ENCODE measurements around the gene CDK7. TPM values are rescaled to one million over a fixed set of nuclear protein-coding genes. Genes with fewer than 3 reads are reported as not detected.
"Not testable (repeated sequence)": the region's sequence is repeated elsewhere in the genome, so short reads cannot be mapped to it uniquely, and the experiment has no call there.

The CDK7 gene
- polyA plus RNA-seq, 1 donor = 37.7 TPM

- DNase-seq = no peak
Observed at GRCh38 chr5:69231281-69231680, 3.4 kb upstream of the CDK7 start.

GRCh38 chr5:69231851-69232250 lies 2.8 kb upstream of the CDK7 start:
- no peak for DNase-seq

- DNase-seq = not testable (repeated sequence)
Observed at GRCh38 chr5:69236733-69237132, 2.0 kb downstream of the CDK7 start.

DNA sequence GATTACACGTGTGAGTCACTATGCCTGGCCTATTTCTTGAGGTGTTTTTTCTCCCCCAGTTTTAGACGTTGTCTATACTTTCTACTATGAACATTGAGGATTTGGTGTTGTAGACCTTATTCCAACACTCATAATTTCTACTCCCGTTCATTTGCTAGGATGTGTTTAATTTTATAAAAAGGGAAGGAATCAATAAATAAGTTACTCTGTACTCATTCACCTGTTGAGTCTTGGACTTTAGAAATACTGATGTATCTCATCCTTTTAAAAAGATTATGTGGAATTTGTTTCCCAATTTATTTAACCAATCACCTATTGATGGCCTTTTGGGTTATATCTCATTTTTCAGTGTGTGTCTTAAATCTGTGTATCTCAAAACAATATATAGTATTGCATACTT lies 3.2 kb downstream of the CDK7 start:
- no peak for DNase-seq

DNA sequence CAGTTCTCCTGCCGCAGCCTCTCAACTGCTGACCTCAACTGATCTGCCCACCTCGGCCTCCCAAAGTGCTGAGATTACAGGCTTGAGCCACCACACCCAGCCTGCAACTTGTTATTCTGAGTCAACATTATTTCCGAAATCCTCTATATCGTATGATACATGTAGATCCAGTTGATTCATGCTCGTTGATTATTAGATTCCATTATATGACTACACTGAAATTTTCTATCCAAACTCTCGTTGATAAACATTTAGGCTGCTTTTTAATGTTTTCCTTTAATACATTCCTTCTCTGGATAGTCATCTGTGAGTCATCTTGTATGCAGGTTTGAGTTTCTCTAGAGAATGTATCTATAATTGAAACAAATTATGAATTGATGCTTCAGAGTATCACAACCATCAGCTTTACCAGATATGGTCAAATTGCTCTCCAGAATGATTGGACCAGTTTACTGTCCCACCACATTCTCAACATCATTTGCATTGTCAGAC lies 4.1 kb downstream of the CDK7 start:
- no peak for DNase-seq

GRCh38 chr5:69242215-69242927 lies 7.7 kb downstream of the CDK7 start:
- no peak for DNase-seq

- DNase-seq = no peak
Observed at GRCh38 chr5:69245031-69245430, 10.3 kb downstream of the CDK7 start.

GRCh38 chr5:69248019-69248418 lies 13.3 kb downstream of the CDK7 start:
- DNase-seq = no peak

DNA sequence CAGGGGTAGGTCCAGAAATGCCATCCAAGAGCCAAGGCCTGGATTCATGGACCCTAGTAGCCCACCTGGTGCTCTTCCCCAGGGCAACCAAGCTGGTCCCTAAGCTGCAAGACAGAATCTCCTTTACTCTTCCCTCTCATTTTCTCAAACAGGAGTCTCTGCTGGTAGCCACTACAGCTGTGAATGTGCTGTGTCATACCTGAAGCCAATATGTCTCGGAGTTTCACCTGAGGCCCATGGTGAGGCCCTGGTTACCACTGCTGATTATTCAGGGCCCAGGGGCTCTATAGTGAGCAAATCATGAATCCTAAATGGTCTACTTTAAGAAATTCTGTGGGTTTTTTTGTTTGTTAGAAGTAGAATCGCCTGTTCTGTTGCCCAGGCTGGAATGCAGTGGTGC lies 15.9 kb downstream of the CDK7 start:
- DNase-seq = no peak

DNA sequence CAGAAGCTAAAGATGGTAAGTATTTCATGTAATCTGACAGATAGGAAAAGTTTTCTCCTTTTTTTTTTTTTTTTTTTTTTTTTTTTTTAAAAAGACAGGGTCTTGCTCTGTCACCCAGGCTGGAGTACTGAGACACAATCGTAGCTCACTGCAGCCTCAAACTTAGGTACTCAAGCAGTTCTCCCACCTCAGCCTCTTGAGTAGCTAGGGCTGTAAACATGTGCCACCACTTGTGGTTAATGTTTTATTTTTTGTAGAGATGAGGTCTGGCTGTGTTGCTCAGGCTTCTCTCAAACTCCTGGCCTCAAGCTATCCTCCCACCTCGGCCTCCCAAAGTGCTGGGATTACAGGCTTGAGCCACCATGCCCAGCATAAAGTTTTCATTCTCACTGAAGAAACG lies 17.8 kb downstream of the CDK7 start:
- no peak for DNase-seq

DNA sequence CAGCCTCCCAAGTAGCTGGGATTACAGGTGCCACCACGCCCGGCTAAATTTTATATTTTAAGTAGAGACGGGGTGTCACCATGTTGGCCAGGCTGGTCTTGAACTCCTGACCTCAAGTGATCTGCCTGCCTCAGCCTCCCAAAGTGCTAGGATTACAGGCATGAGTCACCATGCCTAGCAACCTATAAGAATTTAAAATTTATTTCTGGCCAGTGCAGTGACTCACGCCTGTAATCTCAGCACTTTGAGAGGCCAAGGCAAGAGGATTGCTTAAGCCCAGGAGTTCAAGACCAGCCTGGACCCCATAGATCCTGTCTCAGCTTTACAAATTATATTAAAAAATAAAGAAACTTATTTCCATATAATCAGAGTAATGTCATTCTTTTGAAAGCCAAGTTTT lies 21.3 kb downstream of the CDK7 start:
- DNase-seq = not testable (repeated sequence)

DNA sequence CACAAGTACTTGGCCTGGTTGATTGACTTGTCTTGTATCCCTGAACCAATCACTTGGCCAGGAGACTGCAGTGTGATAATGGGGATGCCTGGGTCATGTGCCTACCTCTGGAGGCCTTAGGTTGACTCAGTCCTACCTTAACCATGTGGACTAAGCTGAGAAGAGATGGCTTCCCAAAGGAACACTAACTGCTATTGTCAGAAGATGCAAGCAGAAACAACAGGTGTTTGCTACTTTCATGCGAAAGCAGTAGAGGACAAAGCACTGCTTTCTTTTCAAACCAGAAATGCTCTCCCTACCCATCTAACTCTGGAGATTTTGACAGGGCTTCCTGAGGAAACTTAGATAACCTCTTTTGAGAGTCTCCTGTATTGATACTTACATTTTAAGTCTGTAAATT lies 22.9 kb downstream of the CDK7 start:
- DNase-seq = no peak

DNA sequence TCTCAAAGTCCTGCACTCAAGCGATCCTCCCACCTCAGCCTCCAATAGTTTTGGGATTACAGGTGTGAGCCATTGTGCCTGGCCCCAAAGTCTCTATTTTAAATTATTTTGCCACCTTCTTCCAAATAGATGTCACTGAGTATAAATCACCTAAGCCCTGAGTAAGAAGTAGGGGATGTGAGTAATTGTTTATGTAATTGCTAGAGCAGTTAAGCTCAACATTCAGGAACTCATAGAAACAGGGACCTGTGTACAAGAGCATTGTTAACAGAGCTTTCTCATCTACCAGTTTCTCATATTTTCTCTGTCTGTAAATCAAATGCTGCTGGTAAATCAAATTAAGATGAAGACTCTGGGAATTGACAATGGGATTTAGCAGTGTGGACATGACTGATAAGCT lies 26.3 kb downstream of the CDK7 start:
- no peak for DNase-seq

- DNase-seq = no peak
Observed at GRCh38 chr5:69265931-69266330, 31.2 kb downstream of the CDK7 start.

DNA sequence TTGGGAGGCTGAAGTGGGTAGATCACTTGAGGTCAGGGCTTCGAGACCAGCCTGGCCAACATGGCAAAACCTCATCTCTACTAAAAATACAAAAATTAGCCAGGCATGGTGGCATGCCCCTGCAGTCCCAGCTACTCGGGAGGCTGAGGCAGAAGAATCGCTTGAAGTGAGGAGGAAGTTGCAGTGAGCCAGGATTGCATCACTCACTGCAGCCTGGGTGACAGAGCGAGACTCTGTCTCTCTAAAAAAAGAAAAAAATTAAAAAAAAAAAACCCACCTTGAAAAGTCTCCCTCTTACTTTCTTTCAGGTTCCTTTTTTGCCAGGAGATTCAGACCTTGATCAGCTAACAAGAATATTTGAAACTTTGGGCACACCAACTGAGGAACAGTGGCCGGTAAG lies 34.2 kb downstream of the CDK7 start:
- no peak for DNase-seq

DNA sequence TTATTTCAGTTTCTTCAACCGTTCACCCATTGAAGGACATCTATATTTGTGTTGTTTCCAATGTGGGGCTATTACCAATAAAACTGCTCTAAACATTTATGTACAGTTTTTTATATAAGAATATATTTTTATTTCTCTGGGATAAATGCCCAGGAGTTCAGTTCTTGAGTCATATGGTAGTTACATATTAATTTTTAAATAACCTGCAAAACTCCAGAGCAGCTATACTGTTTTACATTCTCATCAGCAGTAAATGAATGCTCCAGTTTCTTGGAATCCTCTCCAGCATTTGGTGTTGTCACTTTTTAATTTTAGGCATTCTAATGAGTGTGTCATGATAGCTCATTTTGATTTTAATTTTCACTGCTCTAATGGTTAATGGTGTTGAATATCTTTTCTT lies 36.2 kb downstream of the CDK7 start:
- no peak for DNase-seq

DNA sequence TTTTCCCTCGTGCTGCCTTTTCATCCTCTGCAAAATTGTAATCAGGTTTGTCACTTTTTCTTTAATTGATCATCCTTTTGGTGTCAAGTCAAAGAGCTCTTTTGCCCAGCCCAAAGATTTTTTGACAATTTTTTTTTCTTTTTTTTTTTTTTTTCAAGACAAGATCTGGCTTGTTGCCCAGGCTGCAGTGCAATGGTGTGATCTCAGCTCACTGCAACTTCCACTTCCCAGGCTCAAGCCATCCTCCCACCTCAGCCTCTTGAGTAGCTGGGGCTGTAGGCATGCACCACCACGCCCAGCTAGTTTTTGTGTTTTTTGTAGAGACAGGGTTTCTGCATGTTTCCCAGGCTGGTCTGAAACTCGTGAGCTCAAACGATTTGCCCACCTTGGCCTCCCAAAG lies 36.7 kb downstream of the CDK7 start:
- no peak for DNase-seq

DNA sequence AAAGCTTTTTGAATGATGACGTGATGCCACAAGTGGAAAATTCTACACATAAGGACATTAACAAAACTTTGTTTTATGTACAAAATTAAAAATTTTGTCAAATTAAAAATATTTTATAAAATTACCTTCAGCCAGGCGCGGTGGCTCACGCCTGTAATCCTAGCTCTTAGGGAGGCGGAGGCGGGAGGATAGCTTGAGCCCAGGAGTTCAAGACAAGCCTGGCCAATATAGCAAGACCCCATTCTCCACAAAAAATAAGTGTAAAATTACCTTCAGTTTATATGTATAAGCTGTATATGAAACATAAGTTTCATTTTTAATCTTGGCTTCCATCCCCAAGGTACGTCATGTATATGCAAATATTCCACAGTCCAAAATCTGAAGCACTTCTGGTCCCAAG lies 40.9 kb downstream of the CDK7 start:
- DNase-seq = no peak

DNA sequence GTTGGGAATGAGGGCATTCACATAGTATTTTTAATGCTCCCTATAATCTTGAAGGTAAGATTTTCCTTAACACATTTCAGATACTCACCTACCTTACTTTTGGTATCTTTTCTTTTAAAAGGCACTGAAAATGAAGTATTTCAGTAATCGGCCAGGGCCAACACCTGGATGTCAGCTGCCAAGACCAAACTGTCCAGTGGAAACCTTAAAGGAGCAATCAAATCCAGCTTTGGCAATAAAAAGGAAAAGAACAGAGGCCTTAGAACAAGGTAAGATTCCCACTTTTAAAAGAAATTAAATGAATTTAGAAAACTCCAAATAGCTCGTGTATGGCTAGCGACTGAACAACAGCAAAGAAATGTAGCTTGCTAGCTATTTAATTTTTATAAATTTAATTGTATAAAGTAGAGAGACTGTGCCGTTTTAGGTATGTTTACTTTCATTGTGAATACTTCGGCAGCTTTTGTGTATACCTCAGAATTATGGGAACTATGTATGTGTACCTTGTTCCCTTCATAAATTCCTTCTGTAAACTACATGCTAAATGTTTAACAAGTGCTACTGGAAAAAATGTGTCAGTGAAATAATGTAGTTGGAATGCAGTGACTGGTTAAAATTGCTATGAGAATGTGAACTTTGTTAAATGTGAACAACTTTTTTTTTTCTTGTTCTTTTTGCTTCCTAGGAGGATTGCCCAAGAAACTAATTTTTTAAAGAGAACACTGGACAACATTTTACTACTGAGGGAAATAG lies 41.9 kb downstream of the CDK7 start:
- DNase-seq = no peak

GRCh38 chr5:69279517-69279916 lies 44.8 kb downstream of the CDK7 start:
- DNase-seq = no peak

- no peak for DNase-seq
Observed at GRCh38 chr5:69281114-69281513, 46.4 kb downstream of the CDK7 start.

- no peak for DNase-seq
Observed at GRCh38 chr5:69284203-69284602, 49.5 kb downstream of the CDK7 start.

- DNase-seq = no peak
Observed at GRCh38 chr5:69285448-69286116, 50.9 kb downstream of the CDK7 start.
